H1 (cell line): ENCODE results near the gene TMEM116. TPM values are rescaled to one million over a fixed set of nuclear protein-coding genes. Genes with fewer than 3 reads are reported as not detected.
"Not testable (repeated sequence)": the region's sequence is repeated elsewhere in the genome, so short reads cannot be mapped to it uniquely, and the experiment has no call there.

Experiments used
- CTCF ChIA-PET: fragments of 300-600 bp; sonication (Branson Sonifier 250); formaldehyde crosslinking; loops from one replicate; lab custom pipeline; 2021; ENCODE audit not compliant: partially characterized antibody; lab: Charles Lee
- POLR2A ChIA-PET: fragments of 300-600 bp; sonication (Branson Sonifier 250); formaldehyde crosslinking; loops from one replicate; lab custom pipeline; 2021; ENCODE audit warnings: inconsistent platforms; ENCODE audit not compliant: partially characterized antibody; lab: Charles Lee
- DNase-seq, 2 experiments: peaks; one replicate each; pipeline versions ENCODE4 v3.0.0 to v3.0.0-alpha.2; 2010 to 2022; ENCODE audit warnings: low spot score in 2 of 2, low read depth in 1 of 2, mixed read lengths in 1 of 2
- FAIRE-seq: peaks from 2 replicates; lab custom pipeline; 2011; peaks lifted over from hg19 to GRCh38; lab: Jason Lieb, UNC
- H2AFZ ChIP-seq: 2 replicates; pipeline ENCODE4 v1.8.1; 2012; ENCODE audit warnings: low read length, inconsistent platforms
- H2AK5ac ChIP-seq: 2 replicates; pipeline ENCODE4 v1.6.1; 2013; ENCODE audit warnings: low read depth, low read length
- H2BK120ac ChIP-seq: replicated peaks from 2 replicates; pipeline ENCODE3; 2013; ENCODE audit warnings: low read depth, low read length, inconsistent platforms
- H2BK12ac ChIP-seq: 2 replicates; pipeline ENCODE4 v1.6.1; 2013; ENCODE audit warnings: low read depth, low read length
- H2BK15ac ChIP-seq: 2 replicates; pipeline ENCODE4 v1.6.1; 2013; ENCODE audit warnings: low read length
- H2BK20ac ChIP-seq: 2 replicates; pipeline ENCODE4 v1.6.1; 2013; ENCODE audit warnings: low read length
- H2BK5ac ChIP-seq: 2 replicates; pipeline ENCODE4 v1.6.1; 2013; ENCODE audit warnings: low read depth, low read length
- H3K14ac ChIP-seq: 2 replicates; pipeline ENCODE4 v1.6.1; 2013; ENCODE audit warnings: inconsistent platforms; ENCODE audit not compliant: insufficient read length
- H3K18ac ChIP-seq: 2 replicates; pipeline ENCODE4 v1.6.1; 2013; ENCODE audit warnings: low read length; ENCODE audit errors: extremely low read depth
- H3K23ac ChIP-seq: 2 replicates; pipeline ENCODE4 v1.6.1; 2013; ENCODE audit warnings: inconsistent platforms; ENCODE audit not compliant: insufficient read length
- H3K23me2 ChIP-seq: 2 replicates; pipeline ENCODE4 v1.6.1; 2013; ENCODE audit warnings: low read depth, low read length
- H3K27ac ChIP-seq: 2 replicates; pipeline ENCODE4 v1.6.1; 2011; ENCODE audit warnings: low read depth, low read length, inconsistent platforms
- H3K27me3 ChIP-seq, 4 experiments: replicated peaks in 1 of 4; 1 replicate in 1 of 4; 2 replicates in 3 of 4; pipeline versions ENCODE4 v1.6.1 to v1.8.1; 2011 to 2013; ENCODE audit warnings: low read length in 3 of 4, mild to moderate bottlenecking in 3 of 4, inconsistent platforms in 2 of 4, mixed read lengths in 2 of 4, moderate library complexity in 1 of 4; ENCODE audit not compliant: control insufficient read depth in 3 of 4, insufficient read depth in 3 of 4; ENCODE audit errors: extremely low read depth in 1 of 4
- H3K36me3 ChIP-seq, 4 experiments: 2 replicates each; pipeline versions ENCODE4 v1.6.1 to v1.8.1; 2011 to 2013; ENCODE audit warnings: mild to moderate bottlenecking in 4 of 4, low read length in 3 of 4, moderate library complexity in 2 of 4, control low read depth in 1 of 4, inconsistent platforms in 1 of 4; ENCODE audit not compliant: insufficient read depth in 4 of 4, control insufficient read depth in 2 of 4
- H3K4ac ChIP-seq: replicated peaks from 2 replicates; pipeline ENCODE3; 2013; ENCODE audit warnings: low read length, low read depth, mixed read lengths, inconsistent platforms; ENCODE audit not compliant: insufficient read length
- H3K4me1 ChIP-seq, 4 experiments: replicated peaks in 1 of 4; 1 replicate in 1 of 4; 2 replicates in 3 of 4; pipeline versions ENCODE4 v1.6.1 to v1.8.1; 2011 to 2013; ENCODE audit warnings: low read length in 3 of 4, inconsistent platforms in 2 of 4, mixed read lengths in 1 of 4; ENCODE audit not compliant: insufficient read depth in 4 of 4, control insufficient read depth in 3 of 4
- H3K4me2 ChIP-seq, 2 experiments: 2 replicates each; pipeline versions ENCODE4 v1.6.1 to v1.8.1; 2011 to 2013; ENCODE audit warnings: low read depth in 2 of 2, low read length in 2 of 2, control low read depth in 1 of 2, inconsistent platforms in 1 of 2, mild to moderate bottlenecking in 1 of 2; ENCODE audit not compliant: insufficient read depth in 1 of 2
- H3K4me3 ChIP-seq, 4 experiments: fragments of 200-600, 300-600 bp in 1 of 4; sonication (generic), shearing (Covaris generic), sonication (Bioruptor Twin) in 1 of 4; 2 replicates each; pipeline versions ENCODE4 v1.5.1 to v1.8.1; 2011 to 2016; ENCODE audit warnings: low read length in 4 of 4, low read depth in 3 of 4, control low read depth in 2 of 4, inconsistent platforms in 2 of 4, mild to moderate bottlenecking in 2 of 4, mixed read lengths in 1 of 4, moderate library complexity in 1 of 4; ENCODE audit not compliant: insufficient read depth in 2 of 4; ENCODE audit errors: extremely low read depth in 1 of 4
- H3K56ac ChIP-seq: replicated peaks from 2 replicates; pipeline ENCODE3; 2013; ENCODE audit warnings: low read depth, mild to moderate bottlenecking, mixed read lengths, low read length, inconsistent platforms; ENCODE audit not compliant: insufficient read length
- H3K79me1 ChIP-seq: 2 replicates; pipeline ENCODE4 v1.6.1; 2013; ENCODE audit warnings: low read depth, low read length, control low read depth
- H3K79me2 ChIP-seq, 2 experiments: 2 replicates each; pipeline versions ENCODE4 v1.6.1 to v1.8.1; 2012 to 2013; ENCODE audit warnings: low read length in 2 of 2, mild to moderate bottlenecking in 2 of 2, inconsistent platforms in 1 of 2; ENCODE audit not compliant: insufficient read depth in 2 of 2, control insufficient read depth in 1 of 2
- H3K9ac ChIP-seq, 4 experiments: replicated peaks in 1 of 4; 1 replicate in 1 of 4; 2 replicates in 3 of 4; pipeline versions ENCODE4 v1.6.1 to v1.8.1; 2011 to 2013; ENCODE audit warnings: low read depth in 3 of 4, low read length in 3 of 4, control low read depth in 2 of 4, mild to moderate bottlenecking in 2 of 4, moderate library complexity in 2 of 4, inconsistent platforms in 1 of 4; ENCODE audit errors: extremely low read depth in 1 of 4
- H3K9me3 ChIP-seq, 2 experiments: 2 replicates each; pipeline versions ENCODE4 v1.6.1 to v1.8.1; 2012 to 2013; ENCODE audit warnings: mild to moderate bottlenecking in 2 of 2, moderate library complexity in 2 of 2, control low read depth in 1 of 2, inconsistent platforms in 1 of 2, low read depth in 1 of 2, low read length in 1 of 2, mixed read lengths in 1 of 2; ENCODE audit not compliant: insufficient read depth in 2 of 2
- H4K20me1 ChIP-seq, 2 experiments: replicated peaks in 1 of 2; 2 replicates each; pipeline versions ENCODE3 to v1.8.1; 2011 to 2013; ENCODE audit warnings: inconsistent platforms in 2 of 2, low read length in 2 of 2, mild to moderate bottlenecking in 1 of 2; ENCODE audit not compliant: insufficient read depth in 2 of 2, control insufficient read depth in 1 of 2
- H4K5ac ChIP-seq: 2 replicates; pipeline ENCODE4 v1.6.1; 2013; ENCODE audit warnings: low read length, low read depth, mixed read lengths, inconsistent platforms; ENCODE audit not compliant: insufficient read length
- H4K8ac ChIP-seq: 2 replicates; pipeline ENCODE4 v1.8.0; 2013; ENCODE audit warnings: mild to moderate bottlenecking, moderate library complexity, low read length, inconsistent platforms; ENCODE audit not compliant: insufficient read depth; ENCODE audit errors: extremely low read depth
- H4K91ac ChIP-seq: replicated peaks from 2 replicates; pipeline ENCODE3; 2013; ENCODE audit warnings: low read length, mixed read lengths, inconsistent platforms; ENCODE audit not compliant: insufficient read length
- WGBS, 2 experiments: shearing (Covaris generic) in 1 of 2; methylation state at CpG; one replicate each; pipeline versions ENCODE4 v1.1.6 to v1.1.7; 2013 to 2015; ENCODE audit warnings: low lambda C conversion rate in 2 of 2, mixed read lengths in 2 of 2, inconsistent platforms in 1 of 2, low coverage in 1 of 2, missing lambda C conversion rate in 1 of 2; ENCODE audit not compliant: insufficient replicate concordance in 2 of 2, insufficient coverage in 1 of 2, insufficient read length in 1 of 2; ENCODE audit errors: extremely low coverage in 1 of 2, missing lambda C conversion rate in 1 of 2; 5-methylcytosine and 5-hydroxymethylcytosine counted together
- polyA plus RNA-seq, 7 experiments: library from polyadenylated mRNA; depleted of rRNA in 3 of 7; stranded (reverse) in 5 of 7; unstranded in 2 of 7; fragments of >200 nt in 5 of 7; fragments of 200-250 nt in 2 of 7; gene quantifications; 1 replicate in 5 of 7; 2 replicates in 1 of 7; 4 replicates in 1 of 7; pipeline versions ENCODE4 v1.2.1 to v1.2.3, GENCODE V29; 2011 to 2013; ENCODE audit warnings: missing spikeins in 2 of 7, mixed read lengths in 2 of 7
- total RNA-seq: library from RNA; stranded (reverse); fragmentation: NEBNext Ultra II Directional; extraction: Animal tissue kit (Norgen Biotek cat#: 25700); gene quantifications from 2 replicates; pipeline ENCODE4 v1.2.1, GENCODE V29; 2021

The TMEM116 gene
- total and polyA plus RNA-seq, 2 of the 8 experiments (the other 6 are each of a cell fraction or from before 2014, with no cell fraction given): 8.1 to 25.2 TPM

- H3K9ac ChIP-seq, H4K5ac ChIP-seq, H2AFZ ChIP-seq, H3K56ac ChIP-seq, DNase-seq, H3K27me3 ChIP-seq, H3K4me1 ChIP-seq, H2AK5ac ChIP-seq, H3K23me2 ChIP-seq, H3K79me2 ChIP-seq, H2BK20ac ChIP-seq, CTCF ChIA-PET, H4K20me1 ChIP-seq, H3K18ac ChIP-seq, H3K4me2 ChIP-seq, H3K27ac ChIP-seq, H3K14ac ChIP-seq, H2BK12ac ChIP-seq, H3K23ac ChIP-seq, H2BK5ac ChIP-seq, H2BK120ac ChIP-seq, H3K4ac ChIP-seq, H2BK15ac ChIP-seq, H3K4me3 ChIP-seq, FAIRE-seq, H4K91ac ChIP-seq, H4K8ac ChIP-seq, H3K79me1 ChIP-seq: not testable (repeated sequence)
- peaks cover 0 to 13% (median 0%) of the 10 kb centered on the region in 4 experiments; a peak in 2 of 8 replicates for H3K36me3 ChIP-seq
- 87% methylated on average over 2 of the region's 2 CpGs; no CpG with 5 or more reads in 1 of the 2 experiments for WGBS, 2 experiments
- POLR2A ChIA-PET: interaction anchor here (0.7 kb wide), 1 partner anchor 54 kb away, joined by 3 read pairs; the partner anchor contains the start of genes ERP29 and TMEM116
- H3K9me3 ChIP-seq: peaks cover 20 to 23% of the 10 kb centered on the region in 2 experiments
Observed at GRCh38 chr12:111959518-111959917, 53.4 kb downstream of the TMEM116 start.

- H2AFZ ChIP-seq, H3K27me3 ChIP-seq, H4K5ac ChIP-seq, H3K14ac ChIP-seq, H2BK15ac ChIP-seq, H2BK5ac ChIP-seq, FAIRE-seq, H3K23ac ChIP-seq, H3K79me1 ChIP-seq, H3K23me2 ChIP-seq, H2BK120ac ChIP-seq, H3K4me3 ChIP-seq, H2BK12ac ChIP-seq, H3K4me1 ChIP-seq, H3K18ac ChIP-seq, H2AK5ac ChIP-seq, H3K79me2 ChIP-seq, H4K91ac ChIP-seq, H3K56ac ChIP-seq, H3K27ac ChIP-seq, DNase-seq, H3K9ac ChIP-seq, H4K20me1 ChIP-seq, CTCF ChIA-PET, H3K4ac ChIP-seq, H2BK20ac ChIP-seq, H4K8ac ChIP-seq, POLR2A ChIA-PET, H3K4me2 ChIP-seq: not testable (repeated sequence)
- WGBS, 2 experiments: 90% methylated on average over 13 of the region's 31 CpGs; no CpG with 5 or more reads in 1 of the 2 experiments
- Histone ChIP-seq H3K36me3 (peaks cover 0 to 13% (median 0%) of the 10 kb centered on the region in 4 experiments; a peak in 2 of 8 replicates), H3K9me3 (peaks cover 23% of the 10 kb centered on the region in 2 experiments)
Observed at GRCh38 chr12:111957224-111957623, 55.7 kb downstream of the TMEM116 start.
